Activated CD4-positive, alpha-beta T cell treated with anti-CD3 and anti-CD28 coated beads for 24 hours (primary cell): Measurements from ENCODE around the gene HRH3.
A peak's percentile ranks its signal among the peaks of the same experiment; 100 is the strongest.

ENCODE experiments used
- DNase-seq, 2 donors: peaks; one replicate each; pipeline ENCODE4 v3.0.0-alpha.2; 2020; ENCODE audit warnings: low read depth in 2 of 2

HRH3 gene

GRCh38 chr20:62198931-62199330, 21.1 kb downstream of the HRH3 start:
- DNase-seq: no peak

GRCh38 chr20:62198496-62198895, 21.6 kb downstream of the HRH3 start:
- DNase-seq: no peak

DNA sequence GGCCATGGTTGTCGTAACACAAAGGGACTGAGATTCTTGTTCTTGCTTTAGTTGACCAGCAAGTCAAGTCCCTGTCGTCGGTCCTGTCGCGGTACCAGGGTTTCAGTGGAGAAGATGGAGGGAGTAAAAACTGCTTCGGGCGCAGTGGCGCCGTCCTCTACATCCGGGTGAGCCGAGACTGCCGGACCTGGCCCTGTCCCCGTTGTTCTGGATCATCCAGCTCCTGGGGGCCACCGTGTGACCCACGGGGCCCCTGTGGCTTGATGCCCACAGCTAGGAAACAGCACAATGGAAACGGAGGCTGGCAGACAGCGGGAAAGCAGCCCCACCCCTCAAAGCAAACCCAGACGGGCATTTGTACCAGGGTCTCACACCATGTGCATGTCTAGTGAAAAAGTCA, 22.3 kb downstream of the HRH3 start:
- DNase-seq: no peak

DNA sequence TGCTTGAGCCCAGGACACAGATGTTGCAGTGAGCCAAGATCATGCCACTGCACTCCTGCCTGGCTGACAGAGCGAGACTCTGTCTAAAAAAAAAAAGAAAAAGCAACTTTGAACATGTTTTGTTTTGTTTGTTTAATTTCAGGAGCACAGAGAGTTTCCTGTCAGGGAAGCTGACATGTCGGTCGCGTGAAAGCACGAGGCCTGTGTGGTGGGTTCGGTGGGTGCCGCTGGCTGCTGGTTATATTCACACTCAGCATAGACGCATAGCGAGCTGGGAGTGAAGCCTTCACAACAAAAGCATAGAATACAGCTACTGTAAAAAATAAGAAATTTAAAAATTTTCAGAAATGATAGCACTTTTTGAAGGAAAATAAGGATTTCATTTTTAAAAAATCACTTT, 22.8 kb downstream of the HRH3 start:
- no peak for DNase-seq

- no peak for DNase-seq
These were observed 23.8 kb downstream of the HRH3 start for GRCh38 chr20:62196286-62196685.

GRCh38 chr20:62195736-62196135, 24.3 kb downstream of the HRH3 start:
- DNase-seq: no peak

- no peak for DNase-seq
These were observed 25.0 kb downstream of the HRH3 start for GRCh38 chr20:62195075-62195405.

- no peak for DNase-seq
These were observed 26.7 kb downstream of the HRH3 start for GRCh38 chr20:62193079-62194025.

DNA sequence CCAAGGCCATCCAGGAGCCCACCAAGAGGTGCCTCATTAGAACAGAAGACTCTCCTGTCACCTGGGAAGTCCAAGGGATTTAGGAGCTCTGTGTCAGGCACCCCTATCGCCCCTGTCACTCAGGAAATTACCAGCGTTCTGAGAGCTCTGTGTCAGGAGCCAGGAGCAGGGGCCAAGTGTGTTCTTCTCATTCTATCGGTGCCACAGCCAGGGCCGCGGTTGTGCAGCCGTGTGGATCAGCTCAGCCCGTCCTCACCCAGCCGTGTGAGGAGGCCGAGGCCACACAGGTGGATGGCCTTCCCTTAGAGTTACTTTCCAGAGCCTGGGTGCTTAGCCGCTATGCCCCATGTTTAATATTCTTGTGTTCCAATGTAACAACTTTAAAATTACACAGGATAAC, 27.4 kb downstream of the HRH3 start:
- DNase-seq: no peak

GRCh38 chr20:62191781-62192559, 28.1 kb downstream of the HRH3 start:
- DNase-seq: no peak

- no peak for DNase-seq
These were observed 29.3 kb downstream of the HRH3 start for GRCh38 chr20:62190639-62191411.

DNA sequence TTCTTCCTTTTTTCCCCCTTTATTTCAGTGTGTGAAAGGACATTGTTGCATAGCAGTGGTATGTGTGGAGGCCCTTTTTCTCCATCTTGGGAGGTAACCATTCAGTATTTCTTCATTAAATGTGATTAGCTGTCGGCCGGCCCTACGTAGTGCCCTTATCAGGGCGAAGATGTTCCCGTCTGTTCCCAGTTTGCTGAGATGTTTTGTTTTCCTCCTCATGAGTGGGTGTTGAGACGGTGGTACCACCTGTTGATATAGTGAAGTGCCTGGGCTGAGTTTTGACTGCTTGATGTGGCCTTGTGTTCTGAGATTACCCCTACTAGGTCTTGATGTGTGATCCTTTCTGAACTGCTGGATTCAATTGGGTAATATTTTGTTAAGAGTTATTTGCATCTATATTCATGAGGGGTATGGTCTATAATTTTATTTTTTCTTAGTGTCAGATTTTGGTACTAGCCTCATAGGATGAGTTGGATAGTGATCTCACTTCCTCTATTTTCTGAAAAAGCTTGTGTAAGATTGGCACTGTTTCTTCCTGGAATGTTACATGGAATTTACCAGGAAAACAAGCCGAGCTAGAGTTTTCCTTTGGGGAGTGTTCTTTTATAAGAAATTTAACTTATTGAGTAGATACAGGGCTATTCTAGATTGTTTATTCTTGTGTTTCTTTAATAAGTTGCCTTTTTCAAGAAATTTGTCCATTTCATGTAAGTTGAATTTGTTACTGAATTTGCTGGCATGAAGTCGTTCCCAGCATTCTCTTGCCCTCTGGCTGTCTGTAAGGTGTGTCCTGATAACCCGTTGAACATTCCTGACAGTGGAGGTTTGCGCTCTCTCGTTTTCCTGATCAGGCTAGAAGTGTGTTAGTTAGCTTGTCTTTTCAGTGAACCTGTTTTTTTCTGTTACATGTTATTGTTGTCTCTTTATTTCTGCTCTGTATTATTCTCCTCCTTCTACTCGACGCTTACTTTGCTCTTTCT, 32.9 kb downstream of the HRH3 start:
- no peak for DNase-seq

GRCh38 chr20:62186096-62186426, 34.0 kb downstream of the HRH3 start:
- no peak for DNase-seq

GRCh38 chr20:62183426-62184142, 36.5 kb downstream of the HRH3 start:
- no peak for DNase-seq

GRCh38 chr20:62182469-62183425, 37.3 kb downstream of the HRH3 start, which contains the start of gene MTG2:
MTG2 (plus strand) TSS chr20:62183028; CDS start chr20:62193421, 10,393 bp downstream.
- peak; percentile 88 to 92 for DNase-seq

DNA sequence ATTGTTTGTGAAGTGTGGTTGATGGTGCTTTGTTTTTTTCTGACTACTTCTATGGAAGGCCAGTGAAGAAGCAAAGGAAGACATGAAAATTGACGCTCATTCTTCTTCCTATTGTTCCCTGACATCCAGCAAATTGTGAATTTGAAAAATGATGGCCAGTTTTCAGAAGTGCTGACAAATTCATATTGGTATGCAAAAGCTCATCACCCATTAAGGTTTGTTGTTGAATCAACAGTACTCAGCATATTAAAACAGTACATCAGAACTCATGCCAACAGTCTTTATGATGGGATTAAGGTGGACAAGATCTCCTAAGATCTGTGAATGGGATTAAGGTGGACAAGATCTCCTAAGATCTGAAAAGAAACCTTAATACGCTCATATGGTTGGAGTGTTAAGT, 38.3 kb downstream of the HRH3 start:
- no peak for DNase-seq

- no peak for DNase-seq
These were observed 40.9 kb downstream of the HRH3 start for GRCh38 chr20:62179162-62179504.

DNA sequence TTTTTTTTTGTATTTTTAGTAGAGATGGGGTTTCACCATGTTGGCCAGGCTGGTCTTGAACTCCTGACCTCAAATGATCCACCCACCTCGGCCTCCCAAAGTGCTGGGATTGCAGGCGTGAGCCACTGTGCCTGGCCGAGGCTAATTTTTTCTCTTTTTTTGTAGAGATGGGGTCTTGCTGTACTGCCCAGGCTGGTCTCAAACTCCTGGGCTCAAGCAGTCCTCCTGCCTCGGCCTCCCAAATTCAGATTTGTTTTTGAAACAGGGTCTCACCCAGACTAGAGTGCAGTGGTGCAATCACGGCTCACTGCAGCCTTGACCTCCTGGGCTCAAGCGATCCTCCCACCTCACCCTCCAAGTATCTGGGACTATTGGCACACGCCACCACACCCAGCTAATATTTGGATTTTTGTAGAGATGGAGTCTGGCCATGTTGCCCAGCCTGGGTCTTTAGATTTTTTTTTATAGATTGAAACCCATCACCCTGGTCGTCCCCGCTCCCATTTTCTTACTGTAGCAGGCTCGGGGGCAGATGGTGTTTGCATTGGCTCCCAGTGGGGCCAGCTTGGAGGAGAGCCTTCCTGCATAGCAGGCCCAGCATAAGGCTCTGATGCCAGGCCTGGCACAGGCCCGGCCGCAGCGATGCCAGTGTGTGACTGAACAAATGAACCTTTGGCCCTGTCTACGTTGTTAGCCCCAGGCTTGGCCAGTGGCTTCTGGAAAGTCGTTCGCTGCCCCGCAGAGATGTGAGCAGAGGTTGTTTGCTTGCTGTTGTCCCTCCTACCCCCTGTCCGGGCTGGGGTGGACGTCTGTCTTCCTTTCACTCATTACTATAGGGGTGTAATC, 41.5 kb downstream of the HRH3 start:
- no peak for DNase-seq
